GM21381 (cell line): ENCODE measurements around the gene SFRP2.
A peak's percentile ranks its signal among the peaks of the same experiment; 100 is the strongest.

Experiments used
- ATAC-seq: cut with Tn5 transposase; IDR thresholded peaks from one replicate; pipeline ENCODE4 v1.9.1; 2021; ENCODE audit warnings: mild to moderate bottlenecking, moderate library complexity; ENCODE audit not compliant: unreplicated experiment

Gene SFRP2

DNA sequence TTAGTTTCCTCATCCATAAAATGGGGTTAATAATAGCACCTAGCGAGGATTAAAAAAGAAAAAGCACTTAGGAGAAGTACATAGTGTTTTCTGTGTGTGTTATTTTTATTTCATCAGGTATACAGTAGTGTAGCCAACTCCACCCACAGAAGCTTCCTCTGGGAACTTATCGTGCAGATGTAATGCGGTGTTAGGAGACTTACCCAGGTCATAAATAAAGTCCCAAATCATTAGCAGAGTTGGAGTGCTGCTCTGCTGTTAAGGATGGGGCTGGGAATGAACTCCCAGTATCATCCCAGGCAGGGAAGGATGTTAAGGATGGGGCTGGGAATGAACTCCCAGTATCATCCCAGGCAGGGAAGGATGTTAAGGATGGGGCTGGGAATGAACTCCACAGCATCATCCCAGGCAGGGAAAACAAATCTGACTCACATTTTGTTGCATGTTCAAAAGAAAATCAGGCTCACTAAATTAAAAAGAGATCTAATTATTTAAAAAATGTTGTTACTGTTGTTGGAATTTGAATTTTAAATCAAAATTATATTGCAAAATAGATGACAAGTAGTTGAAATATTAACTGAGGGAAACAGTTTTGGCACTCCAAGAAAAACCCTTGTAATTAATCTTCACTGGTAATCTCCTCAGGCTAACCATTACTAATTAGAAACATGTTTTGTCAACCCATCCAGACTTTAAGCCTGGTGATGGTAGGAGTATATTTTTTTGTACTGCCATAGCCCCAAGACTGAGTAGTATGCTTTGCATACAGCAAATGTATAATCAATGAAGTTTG is 10.2 kb upstream of the SFRP2 start:
- no peak for ATAC-seq

GRCh38 chr4:153798420-153798819 is 9.5 kb upstream of the SFRP2 start:
- no peak for ATAC-seq

DNA sequence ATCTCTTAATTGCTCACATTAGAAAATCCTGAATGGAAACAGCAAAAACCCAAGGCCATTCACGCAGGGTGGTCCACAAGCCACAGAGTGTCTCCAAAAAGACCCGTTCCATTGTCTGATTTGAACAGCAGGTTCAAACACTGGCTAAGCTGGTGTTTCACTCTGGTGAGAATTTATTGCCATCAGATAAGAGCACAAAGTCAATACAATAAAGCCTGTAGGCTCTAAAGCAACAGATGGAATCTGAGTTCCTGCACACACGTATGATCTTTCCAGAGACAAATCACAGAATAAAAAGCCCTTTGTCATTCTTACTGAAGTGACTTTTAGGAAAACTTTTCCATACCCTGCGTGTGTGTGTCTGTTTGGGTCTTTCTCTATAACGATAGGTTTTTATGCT is 5.1 kb upstream of the SFRP2 start:
- ATAC-seq, result no peak

GRCh38 chr4:153792618-153793247 is 3.9 kb upstream of the SFRP2 start:
- ATAC-seq, result no peak

DNA sequence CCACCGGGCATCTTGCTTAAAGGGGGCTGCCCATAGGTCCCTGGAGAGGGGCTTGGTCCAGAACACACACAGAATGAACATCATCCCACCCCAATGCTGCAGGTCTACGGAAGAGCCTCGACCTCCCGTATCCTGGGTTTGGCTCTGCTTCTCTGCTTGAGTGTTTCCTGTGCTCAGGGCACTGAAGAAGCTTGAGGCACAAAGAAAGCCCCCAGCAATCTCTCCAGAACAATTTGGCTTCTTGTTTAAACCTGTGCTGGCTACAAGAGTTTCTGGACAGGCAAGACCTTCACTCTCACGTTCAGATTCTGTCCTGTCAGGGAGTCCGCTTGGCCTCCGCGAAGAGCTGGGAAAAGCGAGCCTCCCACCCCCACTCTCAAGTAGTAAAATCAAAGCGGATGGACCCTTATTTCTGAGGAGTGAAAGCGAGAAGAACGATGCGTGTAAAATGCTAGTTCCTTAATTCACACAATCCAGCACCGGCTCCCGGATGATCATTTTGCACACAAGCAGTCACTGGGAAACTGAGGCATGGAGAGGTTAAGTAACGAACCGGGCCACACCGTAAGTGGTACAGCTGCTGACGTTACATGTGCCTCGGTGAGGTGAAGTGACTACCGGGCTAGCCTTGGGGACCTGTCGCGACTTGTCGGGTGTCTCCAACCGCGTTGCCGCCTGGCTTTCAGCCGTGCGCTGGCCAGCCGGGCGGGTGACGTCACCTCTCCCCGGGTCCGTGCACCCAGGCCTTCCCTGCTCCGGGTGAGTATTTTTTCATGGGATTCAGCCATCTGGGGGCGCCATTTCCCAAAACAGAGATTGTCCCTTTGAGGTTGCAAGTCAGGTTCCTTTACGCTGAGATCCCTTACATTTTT is 3.1 kb upstream of the SFRP2 start:
- ATAC-seq, result no peak

- ATAC-seq, result no peak
Measured at GRCh38 chr4:153790962-153791551, 2.2 kb upstream of the SFRP2 start.

- ATAC-seq, result no peak
Measured at GRCh38 chr4:153790500-153790865, 1.6 kb upstream of the SFRP2 start.

DNA sequence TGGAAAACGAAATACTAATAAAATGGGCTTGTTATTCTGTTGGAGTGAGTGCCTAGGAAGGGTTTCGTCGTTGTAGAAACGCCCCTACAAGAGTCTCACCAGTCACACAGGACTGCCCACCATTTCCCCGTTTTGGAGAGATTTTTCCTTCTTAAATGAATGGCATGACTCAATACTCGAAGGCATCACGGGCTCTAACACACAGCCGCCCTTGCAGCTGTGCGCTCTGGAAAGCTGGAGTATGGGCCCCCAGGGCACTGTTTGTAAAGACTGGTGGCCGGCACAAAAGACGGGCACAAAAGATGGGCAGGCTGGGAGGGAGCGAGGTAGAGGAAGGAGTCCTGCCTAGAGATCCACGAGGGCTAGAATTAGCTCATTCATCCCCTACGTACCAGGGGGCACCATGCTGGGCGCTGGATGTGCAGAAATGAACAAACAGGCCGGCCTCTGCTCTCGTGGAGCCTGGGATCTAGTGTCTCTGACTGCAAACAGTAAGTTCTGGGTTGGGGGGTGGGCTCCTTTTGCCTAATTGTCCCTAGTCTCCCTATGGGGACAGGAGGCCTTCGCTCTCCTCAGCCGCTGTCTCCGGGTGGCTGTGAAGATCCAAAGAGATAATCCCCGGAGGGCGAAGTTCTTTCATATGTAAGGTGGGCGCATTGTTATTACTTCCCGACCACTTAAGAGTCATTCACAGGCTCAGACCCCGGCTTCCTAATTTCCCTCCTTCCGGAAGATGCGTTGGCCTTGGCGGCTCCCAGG is 1.0 kb upstream of the SFRP2 start:
- no peak for ATAC-seq

- no peak for ATAC-seq
Measured at GRCh38 chr4:153788051-153788412, 851 bp downstream of the SFRP2 start.

DNA sequence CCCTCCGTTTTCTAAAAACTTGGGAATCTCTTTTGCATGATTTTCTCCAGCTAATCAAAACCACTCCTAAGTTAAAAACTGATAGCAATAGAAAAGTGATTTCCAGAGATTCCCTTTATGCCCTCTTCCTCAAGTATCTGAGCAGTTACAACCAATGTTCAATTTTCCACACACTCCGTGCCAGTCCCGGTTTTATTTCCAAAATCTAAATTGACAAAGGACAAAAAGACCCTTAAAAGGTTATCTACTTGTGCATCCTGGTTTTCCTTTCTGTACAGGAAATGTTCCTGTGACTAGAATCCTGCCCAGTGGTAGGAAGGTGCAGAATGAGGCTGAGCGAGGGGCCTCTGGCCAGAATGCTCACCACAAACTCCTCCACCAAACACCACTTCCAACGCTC is 1.3 kb downstream of the SFRP2 start:
- ATAC-seq, result no peak

- ATAC-seq, result no peak
Measured at GRCh38 chr4:153787061-153787560, 1.8 kb downstream of the SFRP2 start.

- ATAC-seq, result no peak
Measured at GRCh38 chr4:153785910-153786721, 2.8 kb downstream of the SFRP2 start.

- no peak for ATAC-seq
Measured at GRCh38 chr4:153784166-153784699, 4.7 kb downstream of the SFRP2 start.

- no peak for ATAC-seq
Measured at GRCh38 chr4:153782581-153782980, 6.3 kb downstream of the SFRP2 start.

DNA sequence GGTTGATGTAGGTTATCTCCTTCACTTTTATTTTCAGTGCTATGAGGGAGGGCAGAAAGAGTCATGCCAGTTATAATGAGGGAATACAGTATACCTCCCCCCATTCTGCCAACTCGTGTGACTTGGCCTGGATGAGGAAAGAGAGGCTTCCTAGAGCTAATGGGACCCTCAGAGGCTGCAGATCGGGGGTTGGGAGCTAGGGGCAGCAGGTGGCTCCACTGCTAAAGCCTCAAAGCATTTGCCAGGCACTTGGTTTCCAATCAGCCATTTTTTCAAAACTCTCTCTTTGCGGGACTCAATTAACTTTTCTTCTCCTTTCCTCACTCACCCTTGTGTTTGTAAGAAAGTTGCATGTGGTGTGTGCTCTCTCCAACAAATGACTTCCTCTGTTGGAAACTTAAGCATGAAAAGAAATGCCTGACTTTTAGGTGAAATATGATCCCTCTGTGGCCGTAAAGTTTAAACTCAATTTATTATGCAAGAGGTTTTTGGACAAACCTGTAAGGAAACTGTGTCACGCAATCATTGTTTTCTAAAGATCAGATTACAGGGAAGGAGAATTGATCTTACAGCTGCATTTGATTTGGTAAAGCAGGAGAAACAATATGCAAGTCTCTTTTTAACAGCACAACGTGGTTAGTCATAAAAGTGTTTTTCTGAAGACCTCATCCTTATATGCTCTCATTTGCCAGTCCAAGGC is 7.0 kb downstream of the SFRP2 start:
- ATAC-seq, result no peak

DNA sequence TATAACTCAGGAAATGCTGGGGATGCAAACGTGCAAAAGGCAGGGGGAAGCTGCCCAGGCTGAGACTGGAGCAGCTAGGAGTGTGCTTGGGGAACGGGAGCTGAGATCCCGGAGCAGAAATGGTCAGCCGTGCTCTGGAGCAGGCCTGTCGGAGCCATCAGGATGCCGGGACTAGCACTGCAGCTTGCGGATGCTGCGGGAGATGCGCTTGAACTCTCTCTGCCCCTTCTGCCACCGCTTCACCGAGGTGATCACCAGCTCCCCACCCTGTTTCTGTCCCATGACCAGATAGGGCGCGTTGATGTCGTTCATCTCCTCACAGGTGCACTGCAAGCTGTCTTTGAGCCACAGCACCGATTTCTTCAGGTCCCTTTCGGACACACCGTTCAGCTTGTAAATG is 7.6 kb downstream of the SFRP2 start:
- no peak for ATAC-seq

DNA sequence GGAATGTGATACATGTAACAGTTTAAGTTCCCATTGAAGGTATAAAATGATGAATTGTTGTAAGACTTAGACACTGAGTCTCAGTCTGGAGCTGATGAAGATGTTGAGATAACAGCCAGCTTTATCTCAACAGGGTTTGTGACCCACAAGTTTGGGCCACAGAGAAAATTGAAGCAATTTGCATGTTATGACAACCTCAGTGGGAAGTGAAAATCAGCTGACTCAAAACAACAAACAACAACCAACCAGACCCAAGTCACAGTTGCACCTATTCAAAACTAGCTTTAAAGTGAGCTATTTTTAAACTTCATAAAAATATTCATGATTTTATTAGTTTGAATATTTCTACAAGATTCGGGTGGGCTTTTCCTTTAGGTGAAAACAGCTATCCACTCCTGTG is 8.0 kb downstream of the SFRP2 start:
- peak; percentile 55 for ATAC-seq

GRCh38 chr4:153780221-153780620 is 8.7 kb downstream of the SFRP2 start:
- no peak for ATAC-seq

DNA sequence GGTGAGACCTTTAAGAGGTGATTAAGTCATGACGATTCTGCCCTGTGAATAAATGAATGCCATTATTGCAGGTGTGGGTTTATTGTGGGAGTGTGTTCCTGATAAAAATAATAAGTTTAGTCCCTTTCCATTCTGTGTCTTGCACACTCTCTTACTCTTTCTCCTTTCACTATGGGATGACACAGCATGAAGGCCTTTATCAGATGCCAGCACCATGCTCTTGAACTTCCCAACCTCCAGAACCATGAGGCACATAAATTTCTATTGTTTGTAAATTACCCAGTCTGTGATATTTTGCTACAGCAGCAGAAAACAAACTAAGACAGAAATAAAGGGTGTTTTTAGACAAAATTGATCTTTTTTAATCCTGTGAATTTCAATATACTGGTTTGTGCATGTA is 10.5 kb downstream of the SFRP2 start:
- ATAC-seq, result no peak
